A673 (cell line): ENCODE results near the gene PGLYRP1.

ENCODE experiments used
- EZH2 ChIP-seq: fragments of 200-600 bp; sonication (generic); IDR thresholded peaks from 2 replicates; pipeline ENCODE4 v1.6.1; 2017; ENCODE audit warnings: borderline replicate concordance, low read depth, mild to moderate bottlenecking, mixed read lengths, antibody characterized with exemption, low read length; ENCODE audit not compliant: poor library complexity, severe bottlenecking
- TF ChIP-seq, protein P1 (sequence below): fragments of 300-800, 200-600 bp; sonication (generic); conservative IDR thresholded peaks from 2 replicates; pipeline ENCODE4 v1.5.1; 2017; ENCODE audit warnings: low read depth, mild to moderate bottlenecking, antibody characterized with exemption, low read length, moderate library complexity, mixed read lengths

DNA sequence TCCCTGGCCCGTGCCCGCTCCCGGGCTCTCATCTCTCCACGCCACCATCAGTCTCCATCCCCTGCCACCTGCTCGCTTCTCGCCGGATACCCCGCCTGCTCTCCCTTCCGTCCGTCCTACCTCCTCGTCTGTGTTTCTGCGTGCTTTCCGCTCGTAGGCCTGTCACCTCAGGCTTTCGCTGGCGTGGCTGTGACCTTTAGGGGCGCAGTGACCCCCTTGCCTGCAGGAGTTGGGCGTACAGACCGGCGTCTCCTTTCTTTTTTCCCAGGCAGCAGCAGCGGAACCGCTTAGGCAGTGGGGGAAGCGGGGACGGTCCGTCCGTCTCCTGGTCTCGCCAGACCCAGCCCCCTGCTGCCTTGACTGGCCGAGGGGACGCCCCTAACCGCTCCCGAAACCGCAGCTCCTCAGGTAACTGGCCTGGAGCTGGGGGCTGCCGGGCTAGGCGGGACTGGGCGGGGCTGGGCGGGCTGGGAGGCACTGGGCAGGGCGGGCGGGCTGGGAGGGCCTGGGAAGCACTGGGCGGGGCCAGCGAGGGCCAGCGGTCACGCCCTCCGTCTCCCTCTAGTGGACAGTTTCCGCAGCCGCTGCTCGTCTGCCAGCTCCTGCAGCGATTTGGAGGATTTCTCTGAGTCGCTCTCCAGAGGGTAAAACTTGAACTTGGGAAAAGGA is 6.3 kb downstream of the PGLYRP1 start:
- TF ChIP-seq EZH2 = no peak
- TF ChIP-seq, protein P1, sequence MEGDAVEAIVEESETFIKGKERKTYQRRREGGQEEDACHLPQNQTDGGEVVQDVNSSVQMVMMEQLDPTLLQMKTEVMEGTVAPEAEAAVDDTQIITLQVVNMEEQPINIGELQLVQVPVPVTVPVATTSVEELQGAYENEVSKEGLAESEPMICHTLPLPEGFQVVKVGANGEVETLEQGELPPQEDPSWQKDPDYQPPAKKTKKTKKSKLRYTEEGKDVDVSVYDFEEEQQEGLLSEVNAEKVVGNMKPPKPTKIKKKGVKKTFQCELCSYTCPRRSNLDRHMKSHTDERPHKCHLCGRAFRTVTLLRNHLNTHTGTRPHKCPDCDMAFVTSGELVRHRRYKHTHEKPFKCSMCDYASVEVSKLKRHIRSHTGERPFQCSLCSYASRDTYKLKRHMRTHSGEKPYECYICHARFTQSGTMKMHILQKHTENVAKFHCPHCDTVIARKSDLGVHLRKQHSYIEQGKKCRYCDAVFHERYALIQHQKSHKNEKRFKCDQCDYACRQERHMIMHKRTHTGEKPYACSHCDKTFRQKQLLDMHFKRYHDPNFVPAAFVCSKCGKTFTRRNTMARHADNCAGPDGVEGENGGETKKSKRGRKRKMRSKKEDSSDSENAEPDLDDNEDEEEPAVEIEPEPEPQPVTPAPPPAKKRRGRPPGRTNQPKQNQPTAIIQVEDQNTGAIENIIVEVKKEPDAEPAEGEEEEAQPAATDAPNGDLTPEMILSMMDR = peak; percentile 71
